HG03520 (cell line): ENCODE data around the gene BCL11A.
A peak's percentile ranks its signal among the peaks of the same experiment; 100 is the strongest.

ENCODE experiments used
- ATAC-seq: cut with Tn5 transposase; IDR thresholded peaks from one replicate; pipeline ENCODE4 v1.9.1; 2021; ENCODE audit warnings: mild to moderate bottlenecking, moderate library complexity; ENCODE audit not compliant: unreplicated experiment

Gene BCL11A

DNA sequence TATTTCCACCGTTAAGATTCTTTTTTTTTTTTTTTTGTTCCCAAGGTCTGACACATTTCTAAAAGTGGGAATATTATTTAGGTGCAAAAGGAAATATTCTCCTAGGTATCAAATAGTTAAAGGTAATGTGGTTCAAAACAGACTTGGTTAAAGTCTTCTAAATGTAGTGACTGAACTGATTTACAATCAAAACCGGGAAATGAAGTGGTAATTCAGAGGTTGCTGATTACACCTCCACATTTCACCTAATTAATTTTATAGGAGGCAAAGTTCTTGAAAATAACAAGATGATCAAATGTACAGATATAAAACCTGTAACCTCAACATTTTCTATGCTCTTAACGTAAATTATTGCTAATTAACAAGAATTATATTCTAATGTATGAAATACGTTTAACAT, 5.1 kb downstream of the BCL11A start:
- ATAC-seq = no peak

DNA sequence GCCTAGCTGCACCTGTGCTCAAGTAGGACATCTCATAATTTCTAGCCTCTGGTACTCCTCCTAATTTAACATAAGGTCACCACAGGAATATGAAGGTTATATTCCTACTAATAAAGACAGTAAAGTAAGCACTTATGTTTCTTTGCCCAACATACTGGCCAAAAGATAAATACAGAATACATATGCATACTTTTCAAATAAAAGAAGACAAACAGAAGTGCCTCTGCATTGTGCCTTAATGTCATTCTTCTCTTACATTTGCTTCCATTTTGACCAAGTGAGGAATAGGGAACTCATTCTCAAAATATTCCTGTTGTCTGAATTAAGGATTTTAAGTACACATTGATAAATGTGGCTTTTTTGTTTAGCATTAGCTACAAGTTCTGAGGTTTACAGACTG, 5.6 kb downstream of the BCL11A start:
- ATAC-seq = no peak

DNA sequence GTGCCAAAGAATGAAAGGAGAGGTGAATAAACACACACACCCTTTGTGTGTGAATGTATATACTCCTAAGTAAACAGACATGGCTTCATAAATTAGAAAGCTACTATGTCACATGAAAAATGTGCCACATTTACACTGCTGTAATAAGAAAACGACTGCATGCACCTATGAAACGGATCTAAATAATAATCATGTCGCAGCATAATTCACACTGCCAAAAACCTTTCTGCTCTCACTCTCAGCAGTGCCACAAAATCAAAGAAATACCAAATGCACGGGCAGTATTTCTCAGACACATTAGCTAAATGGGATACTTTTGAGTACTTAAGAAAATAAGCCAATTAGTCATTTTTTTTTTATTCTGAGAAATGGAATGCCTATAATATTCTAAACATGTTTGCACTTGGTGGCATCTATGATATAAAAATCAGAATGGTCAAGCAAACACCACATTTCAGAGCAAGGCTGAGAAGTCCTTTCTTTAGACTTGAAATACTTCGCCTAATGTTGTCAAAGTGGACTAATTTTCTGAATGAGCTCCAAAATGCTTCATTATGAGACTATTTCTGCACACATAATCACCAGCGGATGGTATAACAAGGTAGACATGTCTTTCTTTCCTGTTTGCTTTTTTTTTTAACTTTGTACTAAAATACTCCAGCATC, 6.6 kb downstream of the BCL11A start:
- no peak for ATAC-seq

DNA sequence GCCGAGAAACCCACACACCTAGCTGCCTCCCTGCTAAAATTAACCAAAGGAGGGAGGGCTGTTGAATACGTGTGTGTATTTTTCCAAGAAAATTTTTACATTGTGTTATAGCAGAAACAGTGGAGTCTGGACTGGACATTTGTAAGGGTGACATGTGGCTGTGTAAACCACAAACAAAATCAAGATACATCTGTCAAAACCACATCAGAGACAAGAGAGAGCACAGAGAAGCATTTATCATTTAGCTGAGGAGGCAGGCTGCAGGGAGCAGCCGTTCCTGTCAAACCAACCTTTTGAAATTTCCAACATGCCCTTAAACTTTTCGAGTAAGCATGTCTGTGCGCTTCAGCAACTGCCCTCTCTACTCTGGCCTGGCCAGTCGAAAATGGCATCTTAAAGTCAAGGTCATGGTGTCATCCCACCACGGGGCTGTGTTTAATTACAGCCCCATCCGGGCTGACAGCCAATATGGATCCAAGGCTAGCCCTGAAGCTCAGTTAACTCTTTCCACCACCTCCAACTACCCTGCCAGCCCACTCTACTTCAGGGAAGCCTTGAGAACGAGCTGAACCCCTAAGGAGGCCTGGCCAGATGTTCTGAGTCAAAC, 8.4 kb downstream of the BCL11A start:
- ATAC-seq = no peak

DNA sequence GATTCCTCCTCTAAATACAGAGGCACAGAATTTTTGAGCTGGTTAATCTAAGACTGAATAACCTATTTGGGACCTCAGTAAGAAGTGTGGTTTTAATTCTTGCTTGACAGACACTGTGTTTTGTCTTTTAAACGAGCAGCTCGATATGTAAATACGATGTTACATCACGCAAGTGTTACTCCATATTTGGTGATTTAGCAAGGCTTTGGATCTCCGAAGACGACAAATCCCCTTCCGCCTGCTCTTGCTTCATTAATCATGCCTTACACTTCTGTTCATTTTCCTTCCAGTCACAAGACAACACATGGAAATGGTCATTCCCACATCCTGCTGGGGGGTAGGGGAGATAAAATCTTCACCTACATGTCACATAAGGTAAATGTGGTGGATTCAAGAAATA, 9.4 kb downstream of the BCL11A start:
- no peak for ATAC-seq

DNA sequence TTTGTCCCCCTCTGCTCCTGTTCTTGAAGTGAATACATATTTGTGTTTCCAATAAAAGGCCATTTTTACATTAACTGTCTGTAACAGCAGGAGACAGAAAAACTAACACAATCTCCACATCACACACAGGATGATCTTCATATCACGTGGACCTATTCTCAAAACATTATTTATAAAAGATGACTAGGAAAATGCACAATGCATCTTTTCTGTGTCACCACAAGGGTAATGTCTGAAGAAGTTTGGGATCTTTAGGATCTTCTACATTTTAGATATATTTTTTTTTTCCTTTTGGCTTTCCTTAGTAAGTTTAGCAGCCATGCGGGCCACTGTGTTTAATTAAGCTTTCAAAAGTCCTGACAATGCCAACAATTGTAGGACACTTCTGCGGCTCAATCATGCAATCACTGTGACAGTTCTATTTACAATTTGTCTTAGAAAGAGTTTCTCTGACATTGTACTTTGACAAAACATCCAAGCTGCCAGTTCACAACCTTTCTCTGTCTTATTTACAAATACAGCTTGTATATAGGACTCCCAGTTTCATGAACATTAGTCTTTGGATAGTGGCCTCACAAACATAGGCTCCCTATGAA, 12.3 kb downstream of the BCL11A start:
- no peak for ATAC-seq

DNA sequence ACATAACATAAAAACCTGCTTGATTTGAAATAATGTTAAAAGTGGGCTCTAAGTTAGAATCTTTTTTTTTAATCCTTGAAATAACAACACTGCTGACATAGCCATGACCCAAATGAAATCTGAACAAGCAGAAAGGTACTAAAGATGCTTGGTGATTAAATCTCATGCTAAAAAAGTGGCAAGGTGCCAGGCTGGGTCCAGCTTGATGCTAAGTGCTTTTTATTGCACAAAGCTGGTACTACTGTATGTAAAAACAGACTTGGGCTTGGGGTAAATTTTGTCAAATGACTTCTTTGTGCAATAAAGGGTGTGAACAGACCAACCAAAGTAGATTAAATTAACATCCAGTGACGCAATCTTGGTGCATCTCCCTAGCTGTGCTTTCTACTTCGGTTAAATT, 13.4 kb downstream of the BCL11A start:
- ATAC-seq = no peak

DNA sequence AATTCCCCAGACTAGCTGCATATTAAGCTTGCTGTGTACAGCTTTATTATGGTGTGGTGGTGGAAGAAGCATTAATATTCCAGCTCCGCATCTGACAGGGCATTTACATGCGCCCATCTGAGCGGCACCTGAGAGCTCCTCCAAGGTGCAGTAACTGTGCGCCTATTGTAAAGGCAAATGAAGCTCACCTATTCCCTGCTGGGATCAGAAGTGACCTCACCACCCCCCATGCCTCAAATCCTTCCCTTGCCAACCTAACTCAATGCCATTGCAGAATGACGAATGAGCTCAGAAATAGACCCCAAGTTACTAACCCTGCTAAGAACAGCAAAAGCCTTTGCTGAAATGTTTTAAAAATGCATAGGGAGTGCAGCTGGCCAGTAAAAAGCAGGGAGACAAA, 14.3 kb downstream of the BCL11A start:
- ATAC-seq = no peak

DNA sequence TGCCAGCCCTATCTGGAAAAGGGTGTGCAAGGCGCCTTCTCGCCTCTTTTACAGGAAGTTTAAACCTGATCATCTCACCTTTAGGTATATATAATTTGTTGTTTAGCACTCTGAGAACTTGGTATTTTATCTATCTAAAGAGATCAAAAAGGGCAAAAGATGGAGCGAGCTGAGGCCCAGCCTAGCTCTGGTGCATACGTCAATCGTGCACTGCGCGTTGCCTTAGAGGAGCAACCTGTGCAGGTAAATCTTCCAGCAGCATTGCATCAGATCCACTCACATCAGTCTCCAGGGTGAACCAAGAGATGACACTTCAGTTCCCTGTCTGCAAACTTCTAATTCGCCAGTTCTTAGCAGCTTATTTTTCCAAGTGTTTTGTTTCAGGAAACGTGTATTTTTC, 15.4 kb downstream of the BCL11A start:
- ATAC-seq = no peak

DNA sequence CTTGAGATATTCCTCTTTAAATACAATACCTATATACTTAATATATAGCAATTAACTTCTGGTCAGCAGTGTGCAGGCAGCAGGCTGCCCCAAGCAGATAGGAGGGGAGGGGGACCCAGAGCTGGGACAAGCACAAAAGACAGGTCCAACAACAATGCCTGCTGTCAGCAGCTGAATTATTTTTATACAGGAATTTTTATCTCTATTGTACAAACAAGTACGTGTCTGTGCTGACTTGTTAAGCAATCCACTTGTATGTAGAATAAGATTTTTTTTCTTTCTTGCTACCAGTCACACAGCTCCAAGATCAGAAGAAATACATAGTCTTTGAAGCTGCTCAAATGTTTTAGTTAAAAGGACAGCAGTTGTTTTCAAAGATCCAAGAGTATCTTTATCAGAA, 16.7 kb downstream of the BCL11A start:
- ATAC-seq = no peak

DNA sequence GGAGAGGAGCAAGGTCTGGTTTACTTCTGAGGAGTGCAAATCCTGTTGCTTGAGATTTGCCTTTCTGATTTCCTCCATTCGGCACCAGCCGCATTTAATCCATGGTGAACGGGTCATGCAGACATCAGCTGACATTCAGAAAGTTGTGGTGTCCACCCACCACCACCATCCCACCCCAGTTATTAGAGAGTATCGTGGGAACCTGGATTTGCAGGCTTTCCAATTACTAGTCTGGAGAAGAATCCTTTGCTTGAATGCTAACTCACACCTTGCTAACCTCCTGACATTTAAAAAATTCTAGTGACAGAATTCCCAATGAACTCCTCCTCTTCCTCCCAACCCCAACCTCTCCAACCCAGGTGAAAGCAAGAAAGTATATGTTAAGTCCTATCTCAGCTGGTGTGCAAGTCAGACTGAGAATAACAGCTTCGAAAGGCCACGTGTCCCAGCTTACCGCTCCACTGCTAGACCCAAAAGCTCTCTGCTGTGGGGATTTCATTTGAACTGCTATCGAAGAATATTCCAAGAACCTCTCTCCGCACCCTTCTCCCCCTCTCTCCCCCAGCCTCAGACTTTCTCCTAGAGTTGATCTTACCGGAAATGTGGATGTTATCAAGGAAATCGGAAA, 17.7 kb downstream of the BCL11A start:
- peak; percentile 79 for ATAC-seq

DNA sequence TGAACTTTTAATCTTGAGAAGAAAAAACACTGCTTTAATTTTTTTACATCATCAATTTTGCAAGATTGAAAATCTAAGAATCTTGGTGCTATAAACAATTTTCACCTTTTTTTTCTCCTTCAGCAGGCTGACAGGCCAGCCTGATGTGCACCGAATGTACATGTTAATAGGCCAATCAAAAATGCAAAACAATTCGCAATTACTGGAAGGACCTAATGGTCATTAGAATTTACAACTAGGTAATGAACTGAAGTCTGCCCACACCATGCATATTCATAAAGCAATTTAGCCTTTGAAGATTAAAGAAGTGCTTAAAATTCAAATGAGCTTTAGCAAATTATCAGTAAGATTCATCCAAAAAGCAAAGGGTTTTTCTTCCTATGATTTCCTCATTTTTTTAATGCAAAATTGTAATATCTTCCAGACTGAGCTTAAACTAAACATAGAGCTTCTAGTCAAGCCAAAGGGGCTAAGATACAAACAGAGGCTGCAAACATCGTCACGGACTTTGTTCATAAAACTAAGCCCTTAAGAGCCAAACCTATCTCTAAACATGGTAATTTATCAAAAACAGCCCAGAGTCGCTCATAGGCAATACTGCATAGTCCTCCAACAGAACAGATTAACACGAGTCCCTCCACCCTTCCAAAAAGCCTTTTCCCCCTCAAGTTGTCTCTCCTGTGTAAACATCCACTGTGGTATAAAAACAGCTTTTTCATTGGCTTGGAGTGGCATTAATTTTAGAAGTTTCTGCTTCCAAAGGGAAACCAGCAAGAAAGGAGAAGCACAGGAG, 18.4 kb downstream of the BCL11A start:
- no peak for ATAC-seq

DNA sequence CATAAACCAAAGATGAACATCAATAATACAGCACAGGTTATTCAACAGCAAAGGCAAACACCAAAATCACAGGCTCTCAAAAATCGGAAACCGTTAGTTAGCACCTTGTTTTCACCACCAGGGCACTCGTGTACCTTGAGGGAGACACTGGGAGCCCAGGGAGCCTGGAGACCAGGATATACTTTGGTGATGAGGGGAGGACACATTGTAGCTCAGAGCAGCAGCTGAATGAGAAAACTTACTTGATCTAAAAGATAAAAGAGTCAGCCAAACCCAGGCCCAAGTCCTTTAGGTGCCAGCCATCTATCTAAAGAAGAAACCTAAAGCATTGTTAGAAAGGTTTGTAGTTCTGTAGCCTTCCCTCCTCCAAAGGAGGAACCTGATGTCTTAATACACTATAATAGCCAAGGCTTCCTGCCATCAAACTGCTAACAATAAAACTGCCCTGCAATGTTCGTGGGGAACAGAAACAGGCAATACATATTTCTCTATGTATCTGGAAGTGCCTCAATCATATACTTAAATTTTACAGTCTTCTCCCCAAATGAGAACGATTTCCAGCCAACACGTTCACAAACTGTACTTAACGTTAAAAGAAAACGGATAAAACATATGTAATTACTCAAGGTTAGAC, 19.3 kb downstream of the BCL11A start:
- no peak for ATAC-seq

DNA sequence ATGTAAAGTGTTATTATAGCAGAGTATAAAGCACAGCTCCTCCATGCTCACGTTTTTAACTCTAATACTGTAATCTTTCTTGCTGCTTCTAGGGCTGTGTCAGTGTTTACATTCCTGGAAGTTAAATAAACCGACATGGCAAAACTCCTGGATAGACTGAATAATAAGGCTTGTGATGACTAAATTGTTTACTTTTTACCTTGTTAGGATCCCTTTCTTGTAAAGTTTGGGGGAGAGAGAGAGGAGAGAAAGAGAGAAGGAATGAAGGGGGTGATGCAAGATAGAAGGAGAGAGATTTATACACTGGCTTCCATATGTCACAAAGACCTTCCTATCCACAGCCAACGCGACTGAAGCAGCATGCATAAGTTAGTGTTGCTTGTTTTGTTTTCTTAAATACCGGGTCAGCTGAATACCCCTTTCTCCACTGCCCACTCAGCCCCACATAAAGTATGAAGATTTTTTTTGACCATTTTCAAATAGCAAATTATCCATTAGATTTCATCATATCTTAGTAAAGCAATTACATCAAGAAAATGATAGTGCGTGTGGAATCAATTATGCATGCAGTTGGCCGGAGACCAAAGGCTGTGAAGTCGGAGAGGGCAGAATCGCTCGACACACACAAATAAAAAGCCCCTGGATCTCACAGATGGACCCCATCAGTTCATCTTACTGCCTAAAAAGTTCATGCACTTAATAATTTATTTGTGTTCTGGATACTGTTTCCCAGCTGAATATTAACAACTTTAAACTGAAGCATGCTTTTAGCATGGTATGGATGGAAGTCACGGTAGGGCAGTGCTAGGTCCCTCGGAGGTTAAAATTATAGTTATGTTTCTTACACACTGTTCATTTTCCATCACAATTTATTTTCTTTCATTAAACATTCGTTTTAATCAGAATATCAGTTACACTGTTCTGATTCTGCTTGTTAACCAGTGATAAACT, 20.1 kb downstream of the BCL11A start:
- no peak for ATAC-seq

DNA sequence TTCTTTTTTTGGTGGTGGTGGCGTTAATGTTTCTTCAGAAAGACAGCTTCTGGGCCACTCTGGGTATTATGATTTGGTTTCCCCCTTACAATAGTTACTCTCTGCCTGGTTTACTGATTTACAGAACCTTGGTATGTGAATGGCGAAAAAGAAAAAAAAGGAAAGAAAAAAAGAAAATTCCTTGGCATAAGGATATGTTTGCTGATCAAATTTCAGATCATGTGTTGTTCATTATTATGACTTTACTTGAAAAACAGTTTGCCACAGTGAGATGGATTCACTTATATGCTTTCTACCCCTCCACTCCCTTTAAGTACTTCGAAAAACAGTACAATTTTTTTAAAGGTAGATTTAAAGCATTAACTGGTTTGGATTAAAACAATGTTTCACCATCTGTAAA, 21.0 kb downstream of the BCL11A start:
- ATAC-seq = no peak

DNA sequence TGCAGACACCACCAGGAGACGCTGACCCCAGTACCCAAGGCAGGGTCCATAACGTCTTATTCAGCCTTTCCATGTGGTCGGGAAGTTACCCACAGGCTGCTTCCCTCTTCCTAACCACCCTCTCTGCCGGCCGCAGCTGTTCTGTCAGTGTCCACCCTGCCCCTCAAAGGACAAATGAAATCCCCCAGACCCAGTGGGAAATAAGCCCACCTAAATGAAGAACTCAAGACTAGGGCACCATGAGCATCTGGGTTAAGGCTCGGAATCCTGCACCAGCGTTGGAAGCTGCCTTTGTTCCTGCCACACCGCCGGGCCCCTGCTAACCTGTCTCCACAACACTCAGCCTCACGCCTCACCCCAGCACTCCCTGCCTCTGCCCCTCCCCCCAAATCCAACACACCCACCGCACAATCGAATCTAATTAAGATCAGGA, 21.7 kb downstream of the BCL11A start:
- ATAC-seq = no peak

DNA sequence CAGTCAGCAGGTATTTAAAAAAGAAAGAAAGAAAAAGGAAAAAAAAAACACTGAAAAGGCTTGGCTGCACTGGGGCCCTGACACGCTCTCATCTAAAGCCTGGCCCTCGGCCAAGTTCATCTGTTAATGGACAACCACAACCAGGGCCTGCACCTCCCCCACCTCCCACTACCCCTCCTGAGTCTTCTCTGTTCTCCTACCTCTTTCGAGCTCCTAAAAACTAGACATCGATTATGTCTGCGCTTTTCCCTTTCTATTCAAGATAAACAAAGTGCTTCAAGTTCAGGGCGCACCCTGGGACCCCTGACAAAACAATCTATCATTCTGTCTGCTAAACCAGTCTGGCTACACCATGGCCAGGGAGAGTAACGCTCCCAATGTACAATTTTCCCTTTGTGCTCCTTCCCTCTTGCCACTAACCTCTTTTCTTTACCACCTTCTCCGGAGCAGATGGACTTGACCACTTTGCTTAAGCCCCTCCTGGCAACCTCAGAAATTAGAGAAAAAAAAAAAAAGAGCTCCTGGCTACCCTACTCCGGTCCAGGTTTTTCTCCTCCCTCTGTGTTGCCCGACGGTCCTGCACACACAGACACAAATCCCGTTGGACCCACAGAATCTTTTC, 22.7 kb downstream of the BCL11A start:
- ATAC-seq = no peak

DNA sequence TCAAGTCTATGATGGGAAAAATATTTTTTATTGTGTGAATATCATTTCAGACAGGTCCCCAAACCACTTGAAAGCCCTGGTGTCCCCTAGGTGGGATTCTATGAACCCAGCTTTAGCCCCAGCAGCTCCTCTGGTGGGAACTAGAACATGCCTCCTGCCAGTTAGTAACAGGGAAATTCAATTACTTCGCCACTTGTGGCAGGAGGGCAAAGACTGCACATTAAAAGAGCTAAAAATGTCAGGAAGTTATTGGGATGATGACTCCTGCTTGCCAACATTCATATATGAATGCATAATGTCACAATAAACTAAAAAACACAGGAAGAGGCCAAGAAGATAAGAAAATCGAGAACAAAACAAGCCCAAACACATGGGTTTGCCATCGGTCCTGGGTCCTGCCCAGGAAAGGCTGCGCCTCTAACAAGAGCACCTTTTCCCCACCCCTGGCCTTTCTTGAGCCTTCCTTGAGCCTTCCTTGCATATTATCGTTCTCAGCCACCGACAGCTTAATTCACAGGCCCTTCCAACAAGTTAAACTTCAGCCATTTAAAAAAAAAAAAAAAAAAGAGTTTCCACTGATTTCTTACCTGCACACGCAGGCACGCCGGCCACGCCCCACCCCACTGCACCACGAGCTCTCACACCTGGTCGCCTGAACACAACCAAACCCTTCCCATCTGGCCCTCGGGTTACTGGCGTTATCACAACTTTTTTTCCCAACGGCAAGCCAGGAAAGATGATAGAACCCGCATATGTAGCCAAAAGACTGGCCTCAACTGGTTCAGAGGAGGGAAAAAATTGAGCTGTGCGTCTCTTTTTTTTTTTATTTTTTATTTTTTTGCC, 23.4 kb downstream of the BCL11A start:
- no peak for ATAC-seq
